Measurements from ENCODE around the gene PHLDB3.
"Not testable (repeated sequence)": the region's sequence is repeated elsewhere in the genome, so short reads cannot be mapped to it uniquely, and the experiment has no call there.

Gene PHLDB3

DNA sequence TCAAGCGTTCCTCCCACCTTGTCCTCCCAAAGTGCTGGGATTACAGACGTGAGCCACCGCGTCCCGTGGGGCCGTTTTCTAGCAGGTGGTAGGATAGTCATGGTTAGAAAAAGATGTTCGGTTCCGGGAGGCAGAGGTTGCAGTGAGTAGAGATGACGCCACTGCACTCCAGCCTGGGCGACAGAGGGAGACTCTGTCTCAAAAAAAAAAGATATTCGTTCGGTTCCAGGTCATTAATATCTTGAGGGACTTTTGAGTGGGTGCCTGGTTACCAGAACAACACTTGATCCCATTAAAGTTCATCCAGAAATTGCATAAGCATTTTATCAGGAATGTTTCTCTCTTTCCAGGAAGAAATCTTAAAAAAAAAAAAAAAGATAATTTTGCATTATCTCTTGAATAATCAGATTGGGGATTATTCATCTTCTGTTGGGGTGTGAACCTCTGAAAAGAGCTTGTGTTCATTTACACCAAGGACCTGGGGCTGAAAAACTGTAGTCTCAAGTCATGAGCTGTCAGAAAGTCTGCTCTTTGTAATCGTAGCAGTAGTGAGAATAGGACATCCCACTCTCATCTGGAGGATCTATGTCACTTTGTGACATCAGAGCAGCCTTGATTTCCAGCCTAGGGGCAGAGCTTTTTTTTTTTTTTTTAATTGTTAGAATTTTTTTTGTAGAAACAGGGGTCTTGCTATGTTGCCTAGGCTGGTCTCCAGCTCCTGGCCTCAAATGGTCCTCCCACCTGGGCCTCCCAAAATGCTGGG, 23.5 kb upstream of the PHLDB3 start:
- TF ChIP-seq, protein P1, sequence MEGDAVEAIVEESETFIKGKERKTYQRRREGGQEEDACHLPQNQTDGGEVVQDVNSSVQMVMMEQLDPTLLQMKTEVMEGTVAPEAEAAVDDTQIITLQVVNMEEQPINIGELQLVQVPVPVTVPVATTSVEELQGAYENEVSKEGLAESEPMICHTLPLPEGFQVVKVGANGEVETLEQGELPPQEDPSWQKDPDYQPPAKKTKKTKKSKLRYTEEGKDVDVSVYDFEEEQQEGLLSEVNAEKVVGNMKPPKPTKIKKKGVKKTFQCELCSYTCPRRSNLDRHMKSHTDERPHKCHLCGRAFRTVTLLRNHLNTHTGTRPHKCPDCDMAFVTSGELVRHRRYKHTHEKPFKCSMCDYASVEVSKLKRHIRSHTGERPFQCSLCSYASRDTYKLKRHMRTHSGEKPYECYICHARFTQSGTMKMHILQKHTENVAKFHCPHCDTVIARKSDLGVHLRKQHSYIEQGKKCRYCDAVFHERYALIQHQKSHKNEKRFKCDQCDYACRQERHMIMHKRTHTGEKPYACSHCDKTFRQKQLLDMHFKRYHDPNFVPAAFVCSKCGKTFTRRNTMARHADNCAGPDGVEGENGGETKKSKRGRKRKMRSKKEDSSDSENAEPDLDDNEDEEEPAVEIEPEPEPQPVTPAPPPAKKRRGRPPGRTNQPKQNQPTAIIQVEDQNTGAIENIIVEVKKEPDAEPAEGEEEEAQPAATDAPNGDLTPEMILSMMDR (IDR thresholded peaks at IDR 0.05; ENCODE audit: low read depth, low read length, missing control alignments), result no peak
- in situ Hi-C loops (cut with HindIII; ENCODE audit: low sequenced_read_pairs), result loop anchor here (5.0 kb wide), 1 partner anchor 81 kb away; no protein-coding TSS in a partner anchor
- no peak for DNase-seq (ENCODE audit: low read depth)
- H3K4me3 ChIP-seq (ENCODE audit: low read depth, low read length), result no peak overlapping the region

DNA sequence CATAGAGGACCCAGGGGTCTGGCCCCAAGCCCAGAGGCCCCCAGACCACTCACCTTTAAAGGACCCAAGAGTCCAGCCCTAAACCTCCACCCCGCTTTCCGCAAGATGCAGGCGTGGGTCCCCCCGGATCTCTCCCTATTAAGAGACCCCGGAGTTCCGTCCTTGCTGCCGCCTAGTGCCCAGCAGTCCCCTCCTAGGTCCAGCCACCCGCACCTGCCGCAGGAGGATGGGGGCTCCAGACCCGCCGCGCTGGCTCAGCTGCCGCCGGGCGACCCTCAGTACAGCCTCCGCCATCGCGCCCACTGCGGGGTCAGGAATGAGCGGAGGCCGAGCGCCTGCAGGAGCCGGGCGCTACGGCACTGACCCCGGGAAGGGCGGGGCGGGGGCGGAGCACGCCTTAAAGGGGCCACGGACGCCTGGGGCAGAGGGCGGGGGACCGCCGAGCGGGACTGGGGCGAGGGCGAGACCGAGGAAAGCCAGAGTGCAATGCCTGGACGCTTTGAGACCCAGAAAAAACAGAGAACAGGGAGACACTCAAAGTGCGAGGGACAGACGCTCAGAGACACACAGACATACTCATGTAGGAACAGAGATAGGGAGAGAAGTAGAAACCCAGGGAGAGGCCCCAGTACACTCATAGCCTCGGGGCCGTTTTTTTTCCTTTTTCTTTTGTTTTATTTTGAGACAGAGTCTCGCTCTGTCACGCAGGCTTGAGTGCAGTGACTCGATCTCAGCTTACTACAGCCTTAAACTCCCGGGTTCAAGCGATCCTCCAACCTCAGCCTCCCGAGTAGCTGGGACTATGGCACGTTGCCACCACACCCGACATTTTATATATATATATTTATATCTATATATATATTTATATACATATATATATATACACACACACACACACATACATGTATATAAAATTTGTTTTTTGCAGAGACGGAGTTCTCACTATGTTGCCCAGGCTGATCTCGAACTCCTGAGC, 22.6 kb upstream of the PHLDB3 start, which contains the start of gene ETHE1:
Gene ETHE1, minus strand, starts transcription at position 318 of the 976 bp plus-strand sequence. Its CDS starts 24 bp downstream, at position 294.
- no peak for DNase-seq (ENCODE audit: low read depth)
- TF ChIP-seq, protein P1 (IDR thresholded peaks at IDR 0.05; ENCODE audit: low read depth, low read length, missing control alignments), result no peak
- peak within 1 kb of the TSS; percentile 74 for H3K4me3 ChIP-seq (ENCODE audit: low read depth, low read length)
- in situ Hi-C loops (cut with HindIII; ENCODE audit: low sequenced_read_pairs), result loop anchor here (5.0 kb wide), 1 partner anchor 80 kb away; no protein-coding TSS in a partner anchor

DNA sequence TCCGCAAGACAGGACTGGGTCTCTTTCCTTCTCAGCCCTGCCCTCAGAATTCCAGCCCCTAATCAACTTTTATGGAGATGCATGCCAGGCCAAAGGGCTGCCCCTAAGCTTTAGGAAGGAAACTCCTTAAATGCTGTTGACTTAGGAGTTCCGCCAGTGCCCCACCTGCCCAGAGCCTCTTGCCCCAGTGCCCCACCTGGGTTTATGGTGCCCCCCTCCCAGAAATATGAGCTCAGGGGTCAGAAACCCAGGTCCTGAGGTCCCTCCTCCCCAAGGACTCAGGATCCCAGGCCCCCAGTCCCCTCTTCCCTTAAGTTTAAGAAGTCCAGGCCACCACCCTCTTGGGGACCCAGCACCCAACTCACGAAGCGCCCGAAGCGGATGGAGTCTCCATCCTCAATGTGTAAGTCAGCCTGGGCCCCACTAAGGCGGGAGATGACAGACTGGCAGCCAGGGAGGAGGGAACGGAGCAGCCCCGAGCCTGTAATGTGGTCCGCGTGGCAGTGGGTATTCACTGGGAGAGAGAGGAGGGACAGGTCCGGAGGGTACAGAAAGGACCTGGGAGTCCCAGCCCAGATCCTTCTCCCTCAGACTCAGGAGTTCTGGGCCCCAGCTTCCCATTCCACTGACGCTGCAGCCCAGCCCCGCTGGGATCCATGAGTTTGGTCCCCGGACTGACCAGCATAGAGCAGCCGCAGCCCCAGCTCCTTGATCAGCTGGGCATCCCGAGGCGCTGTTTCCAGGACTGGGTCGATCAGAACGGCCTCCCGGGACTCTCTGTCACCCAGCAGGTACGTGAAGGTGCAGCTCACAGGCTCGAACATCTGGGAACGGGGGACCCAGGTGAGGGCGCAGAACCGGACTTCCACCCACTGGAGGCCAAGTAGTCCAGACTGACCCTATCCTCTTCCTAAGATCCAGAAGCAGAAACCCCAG, 21.6 kb upstream of the PHLDB3 start:
- in situ Hi-C loops (cut with HindIII; ENCODE audit: low sequenced_read_pairs), result loop anchor here (5.0 kb wide), 1 partner anchor 79 kb away; no protein-coding TSS in a partner anchor
- DNase-seq (ENCODE audit: low read depth), result no peak
- peak overlapping the region; percentile 74 for H3K4me3 ChIP-seq (ENCODE audit: low read depth, low read length)
- TF ChIP-seq, protein P1 (IDR thresholded peaks at IDR 0.05; ENCODE audit: low read depth, low read length, missing control alignments), result no peak

DNA sequence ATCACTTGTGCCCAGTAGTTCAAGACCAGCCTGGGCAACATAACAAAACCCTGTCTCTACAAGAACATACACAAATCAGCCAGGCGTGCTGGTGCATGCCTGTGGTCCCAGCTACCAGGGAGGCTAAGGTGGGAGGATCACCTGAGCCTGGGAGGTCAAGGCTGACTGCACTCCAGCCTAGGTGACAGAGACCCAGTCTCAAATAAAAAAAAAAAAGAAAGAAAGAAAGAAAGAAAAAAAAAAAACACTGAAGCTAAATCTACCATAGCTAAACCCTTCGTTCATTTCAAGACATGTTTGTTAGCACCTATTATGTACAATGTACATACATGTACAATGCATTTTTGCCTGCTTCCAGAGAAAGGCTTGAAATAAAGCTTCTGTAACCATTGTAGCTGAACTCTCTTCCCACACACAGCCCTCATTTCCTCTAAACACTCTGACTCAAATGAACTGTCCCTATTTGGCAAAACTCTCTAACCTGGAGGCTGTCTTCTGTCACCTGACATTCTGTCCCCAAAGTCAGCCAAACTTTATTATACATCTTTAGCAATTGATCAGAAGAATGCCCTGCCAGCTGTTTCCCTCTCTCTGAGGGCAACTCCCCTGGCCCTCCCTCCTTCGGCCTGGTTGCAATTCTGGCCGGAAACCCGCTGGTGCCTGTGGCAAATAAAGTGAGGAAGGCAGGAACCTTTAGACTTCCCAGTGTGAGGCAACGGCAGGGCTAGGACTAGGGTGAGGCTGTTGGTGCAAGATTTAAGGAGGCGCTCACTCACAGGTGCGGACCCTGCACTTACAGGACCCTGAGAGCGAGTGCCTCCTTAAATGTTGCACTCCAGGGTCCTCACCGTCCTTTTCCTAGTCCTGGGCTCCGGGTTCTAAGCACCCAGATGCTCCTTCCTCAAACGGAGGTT, 20.6 kb upstream of the PHLDB3 start:
- H3K4me3 ChIP-seq (ENCODE audit: low read depth, low read length), result peak overlapping the region; percentile 74
- in situ Hi-C loops (cut with HindIII; ENCODE audit: low sequenced_read_pairs), result loop anchor here (5.0 kb wide), 1 partner anchor 78 kb away; no protein-coding TSS in a partner anchor
- TF ChIP-seq, protein P1 (IDR thresholded peaks at IDR 0.05; ENCODE audit: low read depth, low read length, missing control alignments), result no peak
- no peak for DNase-seq (ENCODE audit: low read depth)

DNA sequence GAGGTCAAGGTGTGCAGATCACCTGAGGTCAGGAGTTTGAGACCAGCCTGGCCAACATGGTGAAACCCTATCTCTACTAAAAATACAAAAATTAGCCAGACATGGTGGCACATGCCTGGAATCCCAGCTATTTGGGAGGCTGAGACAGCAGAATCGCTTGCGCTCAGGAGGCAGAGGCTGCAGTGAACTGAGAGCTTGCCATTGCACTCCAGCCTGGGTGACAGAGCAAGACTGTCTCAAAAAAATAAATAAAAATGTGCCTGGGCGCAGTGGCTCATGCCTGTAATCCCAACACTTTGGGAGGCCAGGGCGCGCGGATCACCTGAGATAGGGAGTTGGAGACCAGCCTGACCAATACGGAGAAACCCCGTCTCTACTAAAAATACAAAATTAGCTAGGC, 19.1 kb upstream of the PHLDB3 start:
- DNase-seq (ENCODE audit: low read depth); H3K4me3 ChIP-seq (ENCODE audit: low read depth, low read length); in situ Hi-C loops (cut with HindIII; ENCODE audit: low sequenced_read_pairs): not testable (repeated sequence)

DNA sequence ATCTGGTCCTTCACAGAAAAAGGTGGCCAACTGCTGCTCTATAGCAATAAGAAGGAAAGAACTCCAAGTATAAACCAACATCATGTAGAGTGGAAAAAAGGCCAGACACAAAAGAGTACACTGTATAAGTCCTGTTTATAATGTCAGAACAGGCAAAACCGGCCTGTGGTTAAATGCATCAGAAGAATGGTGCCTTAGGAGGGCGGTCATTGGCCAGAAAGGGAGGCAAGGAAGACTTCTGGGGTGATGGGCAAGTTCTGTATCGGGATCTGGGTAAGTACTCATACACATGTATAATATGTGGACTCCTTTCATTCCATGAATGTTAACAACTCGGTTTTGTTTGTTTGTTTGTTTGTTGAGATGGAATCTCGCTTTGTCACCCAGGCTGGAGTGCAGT, 18.4 kb upstream of the PHLDB3 start:
- DNase-seq (ENCODE audit: low read depth), result no peak
- in situ Hi-C loops (cut with HindIII; ENCODE audit: low sequenced_read_pairs), result no loop called here
- H3K4me3 ChIP-seq (ENCODE audit: low read depth, low read length), result no peak overlapping the region
- TF ChIP-seq, protein P1 (IDR thresholded peaks at IDR 0.05; ENCODE audit: low read depth, low read length, missing control alignments), result no peak

Measured in astrocyte of the cerebellum (primary cell).